Gastroesophageal sphincter (tissue), 4 donors: ENCODE measurements around the gene CYP4V2. TPM values are rescaled to one million over a fixed set of nuclear protein-coding genes. Genes with fewer than 3 reads are reported as not detected.
"Not testable (repeated sequence)": the region's sequence is repeated elsewhere in the genome, so short reads cannot be mapped to it uniquely, and the experiment has no call there.

Experiments used
- ATAC-seq: fragments of 150-250 bp; one replicate; pipeline ENCODE4 v1.9.1; 2016; ENCODE audit warnings: mild to moderate bottlenecking, moderate library complexity
- H3K27ac ChIP-seq, 4 donors: fragments of 200-600 bp; sonication (generic) in 3 of 4; 1 replicate in 3 of 4; 2 replicates in 1 of 4; pipeline ENCODE4 v1.5.1; 2016 to 2019
- H3K27me3 ChIP-seq: fragments of 200-600 bp; sonication (generic); one replicate; pipeline ENCODE4 v1.5.1; 2019
- H3K36me3 ChIP-seq, 2 donors: fragments of 200-600 bp; sonication (generic); one replicate each; pipeline ENCODE4 v1.5.1; 2019; ENCODE audit warnings: control low read depth in 1 of 2
- H3K4me1 ChIP-seq, 3 donors: fragments of 200-600 bp; sonication (generic); 1 replicate in 2 of 3; 2 replicates in 1 of 3; pipeline ENCODE4 v1.5.1; 2016 to 2019; ENCODE audit warnings: control low read depth in 2 of 3
- H3K4me3 ChIP-seq, 2 donors: fragments of 200-600 bp; sonication (generic); one replicate each; pipeline ENCODE4 v1.5.1; 2019; ENCODE audit warnings: mild to moderate bottlenecking in 1 of 2, moderate library complexity in 1 of 2
- H3K9me3 ChIP-seq, 3 donors: fragments of 200-600 bp; sonication (generic); one replicate each; pipeline ENCODE4 v1.5.1; 2017 to 2019; ENCODE audit warnings: control low read depth in 2 of 3
- CTCF ChIP-seq, 4 experiments: fragments of 200-600 bp in 2 of 4; fragments of 450-650 bp in 2 of 4; sonication (generic) in 1 of 4; IDR thresholded peaks; one replicate each; pipeline ENCODE4 v1.5.1; 2017 to 2019; ENCODE audit warnings: antibody characterized with exemption in 4 of 4, mild to moderate bottlenecking in 2 of 4, moderate library complexity in 2 of 4
- EP300 ChIP-seq: sonication (generic); formaldehyde crosslinking; IDR thresholded peaks from one replicate; pipeline ENCODE4 v1.6.1; 2017; ENCODE audit warnings: antibody characterized with exemption, mild to moderate bottlenecking
- POLR2A ChIP-seq, 2 donors: fragments of 450-650 bp; IDR thresholded peaks; one replicate each; pipeline ENCODE4 v1.6.1; 2017; ENCODE audit warnings: antibody characterized with exemption in 2 of 2, mild to moderate bottlenecking in 2 of 2, moderate library complexity in 1 of 2
- POLR2AphosphoS5 ChIP-seq: sonication (generic); formaldehyde crosslinking; IDR thresholded peaks from one replicate; pipeline ENCODE4 v1.6.1; 2017; ENCODE audit warnings: antibody characterized with exemption
- WGBS, 2 donors: methylation state at CpG; one replicate each; pipeline ENCODE4 v1.1.5; 2018; ENCODE audit warnings: low coverage in 1 of 2; 5-methylcytosine and 5-hydroxymethylcytosine counted together
- total RNA-seq, 4 donors: library from RNA; depleted of rRNA; stranded (reverse); fragments of >200 nt; gene quantifications; one replicate each; pipeline ENCODE4 v1.1.0, GENCODE V29; 2016

CYP4V2 gene
- total RNA-seq, 4 donors from 2014 or later = 25.6 to 44.7 (median 32.5) TPM

- H3K36me3 ChIP-seq = peaks cover 0 to 29% of the 10 kb centered on the region in 2 donors
- no peak overlapping the region for H3K4me3 ChIP-seq
- ATAC-seq = no peak
- WGBS, 2 donors = 74 to 90% methylated on average over 2 to 3 of the region's 7 CpGs
- no peaks in the 10 kb centered on the region for H3K4me1 ChIP-seq
- H3K27ac ChIP-seq = no peak overlapping the region
- H3K9me3 ChIP-seq = no peaks in the 10 kb centered on the region
- no peaks in the 10 kb centered on the region for H3K27me3 ChIP-seq
- TF ChIP-seq POLR2AphosphoS5 (no peak), POLR2A (IDR thresholded peaks at IDR 0.05) (no peak), CTCF (IDR thresholded peaks at IDR 0.05) (no peak), EP300 (no peak)
These were observed 49.1 kb downstream of the CYP4V2 start for GRCh38 chr4:186240452-186240847.

GRCh38 chr4:186240848-186241491 is 49.6 kb downstream of the CYP4V2 start:
- Histone ChIP-seq H3K4me3 (no peak overlapping the region), H3K9me3 (no peaks in the 10 kb centered on the region), H3K27me3 (no peaks in the 10 kb centered on the region), H3K4me1 (no peaks in the 10 kb centered on the region), H3K36me3 (peaks cover 0 to 29% of the 10 kb centered on the region in 2 donors), H3K27ac (no peak overlapping the region)
- 61 to 85% methylated on average over 4 to 5 of the region's 7 CpGs for WGBS, 2 donors
- TF ChIP-seq CTCF (IDR thresholded peaks at IDR 0.05) (no peak), EP300 (no peak)
- no peak for ATAC-seq

- H3K4me3 ChIP-seq = no peak overlapping the region
- no peaks in the 10 kb centered on the region for H3K9me3 ChIP-seq
- H3K36me3 ChIP-seq = peaks cover 0 to 25% of the 10 kb centered on the region in 2 donors
- no peaks in the 10 kb centered on the region for H3K4me1 ChIP-seq
- TF ChIP-seq EP300 (no peak), CTCF (IDR thresholded peaks at IDR 0.05) (no peak), POLR2A (IDR thresholded peaks at IDR 0.05) (no peak), POLR2AphosphoS5 (no peak)
- 65 to 87% methylated on average over 4 of the region's 4 CpGs for WGBS, 2 donors
- no peak for ATAC-seq
- no peaks in the 10 kb centered on the region for H3K27me3 ChIP-seq
- H3K27ac ChIP-seq = no peak overlapping the region
These were observed 50.2 kb downstream of the CYP4V2 start for GRCh38 chr4:186241616-186242015.

- not testable (repeated sequence) for H3K9me3 ChIP-seq, H3K4me3 ChIP-seq, H3K27ac ChIP-seq, ATAC-seq, H3K4me1 ChIP-seq, H3K27me3 ChIP-seq
- WGBS, 2 donors = 67 to 84% methylated on average over 8 to 10 of the region's 10 CpGs
- H3K36me3 ChIP-seq = peaks cover 0 to 21% of the 10 kb centered on the region in 2 donors
These were observed 50.7 kb downstream of the CYP4V2 start for GRCh38 chr4:186242031-186242430.

- H3K36me3 ChIP-seq = peaks cover 0 to 13% of the 10 kb centered on the region in 2 donors
- no peak overlapping the region for H3K4me3 ChIP-seq
- H3K27me3 ChIP-seq = no peaks in the 10 kb centered on the region
- no peaks in the 10 kb centered on the region for H3K4me1 ChIP-seq
- no peaks in the 10 kb centered on the region for H3K9me3 ChIP-seq
- TF ChIP-seq POLR2AphosphoS5 = no peak
- no peak for TF ChIP-seq EP300
- TF ChIP-seq CTCF (IDR thresholded peaks at IDR 0.05) = no peak
- no peak for TF ChIP-seq POLR2A (IDR thresholded peaks at IDR 0.05)
- WGBS, 2 donors = 80 to 95% methylated on average over 2 of the region's 2 CpGs
- H3K27ac ChIP-seq = no peak overlapping the region
- no peak for ATAC-seq
These were observed 52.0 kb downstream of the CYP4V2 start for GRCh38 chr4:186243331-186243730.
